ENCODE measurements around the gene HAUS7.

DNA sequence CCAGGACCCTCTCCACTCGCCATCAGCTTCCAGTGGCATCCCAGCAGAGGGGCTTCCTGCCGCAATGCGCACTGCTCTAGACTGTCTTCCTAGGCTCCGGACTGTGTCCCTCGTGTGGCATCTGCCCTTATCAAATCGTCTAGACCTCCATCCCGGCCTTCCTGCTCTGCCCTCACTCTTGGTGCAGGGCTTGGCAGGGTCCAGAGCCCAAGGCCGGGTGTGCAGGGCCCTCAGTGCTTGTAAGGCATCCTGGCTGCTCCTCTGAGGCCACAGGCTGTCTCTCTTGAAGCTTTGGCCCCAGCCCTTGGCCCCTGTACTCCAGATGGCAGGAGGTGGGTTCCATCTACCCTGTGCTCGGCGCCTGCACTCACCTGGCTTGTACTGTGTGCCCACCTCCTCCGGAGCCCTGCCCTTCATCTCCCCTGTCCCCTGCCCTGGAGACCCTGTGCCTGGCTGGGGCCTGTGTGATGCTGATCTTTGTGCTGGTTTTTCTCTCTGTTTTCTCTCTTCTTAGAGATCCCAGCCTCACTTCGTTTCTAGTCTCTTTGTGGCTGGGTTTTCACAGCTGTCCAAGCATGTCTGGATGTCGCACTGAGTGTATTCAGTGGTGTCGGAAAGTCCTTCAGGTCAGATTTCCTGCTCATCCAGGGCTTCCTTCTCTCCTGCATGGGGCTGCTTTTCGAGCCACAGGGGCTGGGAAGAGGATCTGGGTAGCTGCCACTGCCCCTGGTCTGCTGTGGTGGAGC lies 20.8 kb downstream of the HAUS7 start:
- TF ChIP-seq, protein P1, sequence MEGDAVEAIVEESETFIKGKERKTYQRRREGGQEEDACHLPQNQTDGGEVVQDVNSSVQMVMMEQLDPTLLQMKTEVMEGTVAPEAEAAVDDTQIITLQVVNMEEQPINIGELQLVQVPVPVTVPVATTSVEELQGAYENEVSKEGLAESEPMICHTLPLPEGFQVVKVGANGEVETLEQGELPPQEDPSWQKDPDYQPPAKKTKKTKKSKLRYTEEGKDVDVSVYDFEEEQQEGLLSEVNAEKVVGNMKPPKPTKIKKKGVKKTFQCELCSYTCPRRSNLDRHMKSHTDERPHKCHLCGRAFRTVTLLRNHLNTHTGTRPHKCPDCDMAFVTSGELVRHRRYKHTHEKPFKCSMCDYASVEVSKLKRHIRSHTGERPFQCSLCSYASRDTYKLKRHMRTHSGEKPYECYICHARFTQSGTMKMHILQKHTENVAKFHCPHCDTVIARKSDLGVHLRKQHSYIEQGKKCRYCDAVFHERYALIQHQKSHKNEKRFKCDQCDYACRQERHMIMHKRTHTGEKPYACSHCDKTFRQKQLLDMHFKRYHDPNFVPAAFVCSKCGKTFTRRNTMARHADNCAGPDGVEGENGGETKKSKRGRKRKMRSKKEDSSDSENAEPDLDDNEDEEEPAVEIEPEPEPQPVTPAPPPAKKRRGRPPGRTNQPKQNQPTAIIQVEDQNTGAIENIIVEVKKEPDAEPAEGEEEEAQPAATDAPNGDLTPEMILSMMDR (conservative IDR thresholded peaks at IDR 0.05 in 1 of 2, IDR thresholded peaks at IDR 0.05 in 1 of 2; ENCODE audit: extremely low read depth in 1 of 2, insufficient read depth in 1 of 2, low read depth in 1 of 2, low read length in 2 of 2), result no peak
- no peak for TF ChIP-seq EZH2 (IDR thresholded peaks at IDR 0.05; ENCODE audit: borderline replicate concordance, low read length)
